ENCODE results near the gene KLHL22. TPM values are rescaled to one million over a fixed set of nuclear protein-coding genes. Genes with fewer than 3 reads are reported as not detected.

The KLHL22 gene
- total RNA-seq, 1 donor from 2014 or later = 44.7 TPM

- Mint-ChIP-seq H3K27me3 (ENCODE audit: unreplicated experiment) (no peaks in the 10 kb centered on the region), H3K27ac (ENCODE audit: unreplicated experiment) (no peak overlapping the region), H3K36me3 (ENCODE audit: unreplicated experiment) (peaks cover 10% of the 10 kb centered on the region), H3K4me1 (ENCODE audit: unreplicated experiment) (peaks cover 36% of the 10 kb centered on the region), H3K4me3 (ENCODE audit: unreplicated experiment) (no peak overlapping the region), H3K9me3 (ENCODE audit: unreplicated experiment) (no peaks in the 10 kb centered on the region)
- no peak for TF ChIP-seq CTCF (IDR thresholded peaks at IDR 0.05)
- DNase-seq (ENCODE audit: extremely low spot score, unreplicated experiment) = no peak
Observed at GRCh38 chr22:20398420-20398819, 97.2 kb downstream of the KLHL22 start.

GRCh38 chr22:20397498-20397897 lies 98.1 kb downstream of the KLHL22 start:
- no peaks in the 10 kb centered on the region for H3K27me3 Mint-ChIP-seq (ENCODE audit: unreplicated experiment)
- H3K36me3 Mint-ChIP-seq (ENCODE audit: unreplicated experiment) = peaks cover 5% of the 10 kb centered on the region
- H3K9me3 Mint-ChIP-seq (ENCODE audit: unreplicated experiment) = no peaks in the 10 kb centered on the region
- H3K4me1 Mint-ChIP-seq (ENCODE audit: unreplicated experiment) = peaks cover 36% of the 10 kb centered on the region
- no peak overlapping the region for H3K27ac Mint-ChIP-seq (ENCODE audit: unreplicated experiment)
- no peak for DNase-seq (ENCODE audit: extremely low spot score, unreplicated experiment)
- H3K4me3 Mint-ChIP-seq (ENCODE audit: unreplicated experiment) = no peak overlapping the region
- TF ChIP-seq CTCF (IDR thresholded peaks at IDR 0.05) = no peak

- no peaks in the 10 kb centered on the region for H3K9me3 Mint-ChIP-seq (ENCODE audit: unreplicated experiment)
- H3K27ac Mint-ChIP-seq (ENCODE audit: unreplicated experiment) = peak overlapping the region; percentile 16
- H3K36me3 Mint-ChIP-seq (ENCODE audit: unreplicated experiment) = peaks cover 5% of the 10 kb centered on the region
- peaks cover 36% of the 10 kb centered on the region for H3K4me1 Mint-ChIP-seq (ENCODE audit: unreplicated experiment)
- no peak for DNase-seq (ENCODE audit: extremely low spot score, unreplicated experiment)
- no peaks in the 10 kb centered on the region for H3K27me3 Mint-ChIP-seq (ENCODE audit: unreplicated experiment)
- H3K4me3 Mint-ChIP-seq (ENCODE audit: unreplicated experiment) = no peak overlapping the region
- no peak for TF ChIP-seq CTCF (IDR thresholded peaks at IDR 0.05)
Observed at GRCh38 chr22:20396639-20397038, 99.0 kb downstream of the KLHL22 start.

- no peaks in the 10 kb centered on the region for H3K27me3 Mint-ChIP-seq (ENCODE audit: unreplicated experiment)
- no peak for DNase-seq (ENCODE audit: extremely low spot score, unreplicated experiment)
- H3K4me3 Mint-ChIP-seq (ENCODE audit: unreplicated experiment) = peak overlapping the region; percentile 87
- H3K4me1 Mint-ChIP-seq (ENCODE audit: unreplicated experiment) = peaks cover 36% of the 10 kb centered on the region
- peaks cover 5% of the 10 kb centered on the region for H3K36me3 Mint-ChIP-seq (ENCODE audit: unreplicated experiment)
- no peaks in the 10 kb centered on the region for H3K9me3 Mint-ChIP-seq (ENCODE audit: unreplicated experiment)
- no peak for TF ChIP-seq CTCF (IDR thresholded peaks at IDR 0.05)
- H3K27ac Mint-ChIP-seq (ENCODE audit: unreplicated experiment) = no peak overlapping the region
Observed at GRCh38 chr22:20395907-20396287, 99.7 kb downstream of the KLHL22 start.

GRCh38 chr22:20395181-20395906 lies 100.3 kb downstream of the KLHL22 start:
- Mint-ChIP-seq H3K4me3 (ENCODE audit: unreplicated experiment) (peak overlapping the region; percentile 87), H3K27me3 (ENCODE audit: unreplicated experiment) (no peaks in the 10 kb centered on the region), H3K36me3 (ENCODE audit: unreplicated experiment) (peaks cover 5% of the 10 kb centered on the region), H3K9me3 (ENCODE audit: unreplicated experiment) (no peaks in the 10 kb centered on the region), H3K4me1 (ENCODE audit: unreplicated experiment) (peaks cover 36% of the 10 kb centered on the region), H3K27ac (ENCODE audit: unreplicated experiment) (no peak overlapping the region)
- TF ChIP-seq CTCF (IDR thresholded peaks at IDR 0.05) = no peak
- DNase-seq (ENCODE audit: extremely low spot score, unreplicated experiment) = no peak

Data from osteocyte (in vitro differentiated cells).